NCI-H345 treated with DMSO at 0.1 percent for 48 hours (cell line): ENCODE results near the gene CPLANE1.
A peak's percentile ranks its signal among the peaks of the same experiment; 100 is the strongest.
"Not testable (repeated sequence)": the region's sequence is repeated elsewhere in the genome, so short reads cannot be mapped to it uniquely, and the experiment has no call there.

Experiments
- DNase-seq: peaks from one replicate; lab custom pipeline; 2025; ENCODE audit not compliant: unreplicated experiment; lab: John Stamatoyannopoulos, UW

The CPLANE1 gene

DNA sequence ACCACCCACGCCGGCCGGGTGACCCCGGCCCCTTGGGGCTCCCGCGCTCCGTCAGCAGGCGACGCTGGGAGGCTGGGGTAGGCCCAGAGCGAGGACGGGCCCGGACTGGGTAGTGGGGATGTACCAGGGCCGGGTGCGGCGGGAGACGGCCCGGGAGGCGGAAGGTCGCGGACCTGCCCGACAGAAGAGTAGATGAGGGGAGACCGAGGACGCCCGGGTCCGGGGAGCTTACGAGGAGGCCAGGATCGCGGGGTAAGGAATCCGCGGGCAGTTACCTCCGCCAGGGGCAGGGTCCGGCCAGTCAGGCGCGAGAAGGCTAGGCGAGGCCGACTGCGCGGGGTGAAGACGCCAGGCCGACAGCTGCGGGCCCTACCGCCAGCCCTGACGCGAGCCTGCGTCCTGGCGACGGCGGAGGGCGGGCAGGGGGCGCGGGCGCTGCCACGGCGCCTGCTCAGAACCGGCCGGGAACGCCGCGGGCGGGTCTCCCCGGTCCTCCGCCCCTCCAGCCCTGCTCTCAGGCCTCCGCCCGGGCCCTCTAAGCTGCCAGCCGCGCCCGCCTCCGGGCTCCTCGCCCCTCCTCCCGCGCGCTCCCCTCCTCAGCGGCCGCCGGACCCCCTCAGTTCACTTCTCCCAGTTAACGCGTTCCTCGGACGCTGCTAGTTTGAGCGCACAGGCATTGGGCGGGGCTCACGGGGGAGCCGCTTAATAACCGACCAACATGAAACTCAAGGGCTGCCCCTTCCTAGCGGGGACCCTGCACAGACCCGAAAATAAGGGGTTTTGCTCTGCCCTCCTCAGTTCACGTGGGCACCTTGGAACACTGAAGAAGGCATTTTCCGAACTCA is at the start of gene CPLANE1:
Gene CPLANE1 (minus strand): TSS at position 407 of the 845 bp plus-strand sequence. CDS start 1,678 bp downstream, outside the sequence.
- peak; percentile 47 for DNase-seq

DNA sequence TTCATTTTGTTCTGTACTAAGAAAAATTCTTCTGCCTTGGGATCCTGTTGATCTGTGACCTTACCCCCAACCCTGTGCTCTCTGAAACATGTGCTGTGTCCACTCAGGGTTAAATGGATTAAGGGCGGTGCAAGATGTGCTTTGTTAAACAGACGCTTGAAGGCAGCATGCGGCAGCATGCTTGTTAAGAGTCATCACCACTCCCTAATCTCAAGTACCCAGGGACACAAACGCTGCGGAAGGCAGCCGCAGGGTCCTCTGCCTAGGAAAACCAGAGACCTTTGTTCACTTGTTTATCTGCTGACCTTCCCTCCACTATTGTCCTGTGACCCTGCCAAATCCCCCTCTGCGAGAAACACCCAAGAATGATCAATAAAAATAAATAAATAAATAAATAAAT is 47.1 kb upstream of the CPLANE1 start:
- DNase-seq: not testable (repeated sequence)

DNA sequence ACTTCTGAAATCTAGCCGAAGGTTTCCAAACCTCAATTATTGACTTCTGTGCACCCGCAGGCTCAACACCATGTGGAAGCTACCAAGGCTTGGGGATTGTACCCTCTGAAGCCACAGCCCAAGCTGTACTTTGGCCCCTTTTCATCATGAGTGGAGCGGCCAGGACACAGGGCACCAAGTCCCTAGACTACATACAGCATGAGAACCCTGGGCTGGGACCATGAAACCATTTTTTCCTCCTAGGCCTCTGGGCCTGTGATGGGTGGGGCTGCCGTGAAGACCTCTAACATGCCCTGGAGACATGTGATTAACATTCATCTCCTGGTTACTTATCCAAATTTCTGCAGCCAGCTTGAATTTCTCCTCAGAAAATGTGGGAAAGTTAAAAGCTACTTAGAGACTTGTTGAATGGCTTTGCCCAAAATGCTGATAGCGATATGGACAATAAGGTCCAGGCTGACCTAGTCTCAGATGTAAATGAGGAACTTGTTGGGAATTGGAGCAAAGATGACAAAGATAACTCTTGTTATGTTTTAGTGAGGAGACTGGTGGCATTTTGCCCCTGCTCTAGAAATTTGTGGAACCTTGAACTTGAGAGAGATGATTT is 34.1 kb upstream of the CPLANE1 start:
- DNase-seq: no peak

DNA sequence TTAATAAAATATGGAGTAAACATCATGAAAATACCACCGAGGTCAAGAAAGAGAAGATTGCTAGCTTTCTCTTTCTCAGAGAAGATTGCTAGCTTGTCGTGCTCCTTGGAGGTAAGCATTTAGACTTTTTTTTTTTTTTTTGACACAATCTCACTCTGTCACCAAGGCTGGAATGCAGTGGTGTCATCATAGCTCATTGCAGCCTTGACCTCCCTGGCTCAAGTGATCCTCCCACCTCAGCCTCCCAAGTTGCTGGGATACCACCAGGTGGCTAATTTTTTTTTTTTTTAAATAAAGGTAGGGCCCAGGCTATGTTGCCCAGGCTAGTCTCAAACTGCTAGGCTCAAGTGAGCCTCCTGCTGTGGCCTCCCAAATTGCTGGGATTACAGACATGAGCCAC is 26.3 kb upstream of the CPLANE1 start:
- DNase-seq: no peak

DNA sequence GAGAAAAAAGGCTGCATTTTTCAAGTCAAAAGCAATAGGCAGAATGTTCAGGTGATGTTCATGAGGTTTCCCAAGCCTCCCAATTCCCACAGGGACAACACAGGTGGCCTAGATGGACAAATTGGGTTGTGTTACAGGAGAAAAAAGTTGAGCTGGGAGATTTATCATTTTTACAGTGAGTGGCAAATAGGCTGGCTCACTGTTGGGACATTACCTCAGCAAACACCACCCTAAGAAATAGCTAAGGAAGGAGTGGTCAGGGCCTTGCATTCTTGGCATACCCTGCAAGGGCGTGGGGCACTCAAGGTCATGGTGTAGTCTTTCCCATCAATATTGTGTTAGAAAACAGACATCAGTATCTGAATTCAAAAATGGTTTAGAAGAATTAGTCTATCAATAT is 23.3 kb upstream of the CPLANE1 start:
- DNase-seq: no peak

DNA sequence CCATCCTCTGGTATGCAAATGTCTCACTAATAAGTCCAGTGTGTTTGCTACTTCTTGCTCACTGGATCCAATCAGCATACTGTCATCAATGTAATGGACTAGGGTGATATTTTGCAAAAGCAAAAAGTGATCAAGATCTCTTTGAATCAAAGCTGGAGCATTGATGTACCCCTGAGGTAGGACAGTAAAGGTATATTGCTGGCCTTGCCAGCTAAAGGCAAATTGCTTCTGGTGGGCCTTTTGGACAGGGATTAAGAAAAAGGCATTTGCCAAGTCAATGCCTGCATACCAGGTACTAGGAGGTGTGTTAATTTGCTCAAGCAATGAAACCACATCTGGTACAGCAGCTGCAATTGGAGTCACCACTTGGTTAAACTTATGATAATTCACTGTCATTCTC is 18.9 kb upstream of the CPLANE1 start:
- not testable (repeated sequence) for DNase-seq

DNA sequence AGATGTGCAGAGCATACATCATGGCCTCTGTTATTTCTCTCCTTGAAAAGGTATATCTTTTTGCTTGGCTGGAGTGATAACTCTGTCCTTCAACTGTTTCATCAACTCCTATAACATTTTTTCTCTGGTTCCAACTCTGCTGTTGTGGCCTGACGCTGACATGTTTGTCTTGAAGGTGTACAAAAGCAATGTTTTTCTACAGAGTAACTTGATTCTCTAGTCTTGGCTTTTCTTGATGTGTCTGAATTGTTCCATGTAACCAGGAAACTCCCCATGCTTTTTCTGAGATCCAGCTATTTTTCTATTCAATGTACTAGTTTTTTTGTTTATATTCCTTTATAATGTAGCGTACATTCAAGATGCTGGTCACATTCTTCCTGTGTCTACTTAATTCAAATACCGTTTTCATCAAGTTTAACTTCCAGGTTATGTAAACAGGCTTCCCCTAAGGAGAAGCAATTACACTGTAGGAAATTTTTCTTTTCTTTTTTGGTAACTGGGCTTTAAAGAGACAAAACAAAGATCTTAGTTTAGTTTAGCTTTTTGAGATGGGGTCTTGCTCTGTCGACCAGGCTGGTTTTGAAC is 6.7 kb upstream of the CPLANE1 start:
- no peak for DNase-seq

DNA sequence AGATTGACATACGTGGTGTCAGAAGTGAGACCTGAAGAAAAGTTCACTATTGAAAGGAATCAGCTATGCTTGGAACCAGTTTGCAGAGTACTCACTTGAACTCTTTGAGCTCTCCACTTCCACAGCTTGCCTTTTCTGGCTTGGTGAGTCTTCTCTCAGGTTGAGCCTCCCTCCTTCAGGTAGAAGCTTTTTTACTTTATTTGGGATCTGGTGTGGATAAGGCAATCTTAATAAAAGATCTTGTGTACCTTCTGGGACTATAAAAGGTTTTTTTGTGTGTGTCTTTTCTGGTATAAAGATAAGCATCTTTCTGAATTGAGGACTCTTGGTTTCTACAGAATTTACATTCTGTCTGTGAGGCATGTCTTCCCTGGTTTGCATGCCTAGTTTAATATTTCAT is 5.4 kb upstream of the CPLANE1 start:
- no peak for DNase-seq

DNA sequence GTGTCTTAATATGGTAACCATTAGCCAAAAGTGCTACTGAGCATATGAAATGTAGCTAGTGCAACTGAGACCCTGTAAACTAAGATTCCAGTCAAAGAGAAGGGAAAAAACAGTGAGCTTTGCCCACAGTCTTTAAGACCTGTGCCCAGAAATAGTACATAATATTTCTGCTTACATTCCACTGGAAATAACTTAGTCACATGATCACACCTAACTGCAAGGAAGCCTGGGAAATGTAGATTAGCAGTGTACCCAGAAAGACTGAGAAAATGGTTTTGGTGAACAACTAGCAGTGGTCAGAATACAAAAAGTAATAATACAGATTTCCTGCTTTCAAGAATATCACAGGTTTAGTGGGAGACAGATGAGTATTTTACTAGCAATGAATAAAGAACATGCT is 2.5 kb upstream of the CPLANE1 start:
- no peak for DNase-seq

DNA sequence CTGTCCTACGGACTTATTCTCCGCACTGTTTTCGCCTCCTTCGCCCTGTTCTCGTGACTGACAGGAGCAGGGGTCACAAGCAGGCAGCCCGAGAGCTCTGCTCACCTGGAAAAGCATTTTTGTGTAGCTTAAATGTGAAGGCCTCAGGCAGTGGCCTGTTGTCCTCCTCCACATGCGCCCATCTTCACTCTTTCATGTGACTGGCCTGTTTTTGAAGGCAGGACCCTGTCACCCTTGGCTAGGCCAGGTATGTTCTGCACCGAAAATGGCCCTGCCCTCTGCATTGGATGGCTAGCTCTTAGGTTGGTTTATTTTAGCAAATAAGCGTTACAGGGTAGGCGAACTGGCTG is 614 bp upstream of the CPLANE1 start:
- DNase-seq: no peak

DNA sequence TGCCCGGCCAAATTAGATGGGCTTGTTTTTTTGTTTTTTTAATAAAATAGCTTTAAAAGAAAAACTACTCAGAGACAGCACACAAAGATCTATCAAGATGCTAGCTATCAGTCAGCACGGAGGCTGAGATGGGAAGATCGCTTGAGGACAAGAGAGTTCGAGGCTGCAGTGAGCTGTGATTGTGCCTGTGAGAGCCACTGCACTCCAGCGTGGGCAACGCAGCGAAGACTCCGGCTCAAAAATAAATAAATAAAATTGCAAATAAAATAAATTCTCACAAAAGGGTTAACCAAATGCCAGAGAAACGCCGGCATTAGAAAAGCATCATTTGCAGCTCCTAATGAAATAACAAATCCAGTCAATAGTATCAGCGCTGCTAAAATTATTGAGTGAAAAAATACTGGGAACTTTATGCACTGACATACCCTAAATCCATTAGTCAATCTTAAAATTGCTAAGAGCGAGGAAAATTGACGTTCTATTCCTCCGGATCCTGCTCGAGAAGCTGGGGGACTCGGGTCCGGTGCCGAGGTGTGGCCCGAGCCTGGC is 681 bp downstream of the CPLANE1 start:
- no peak for DNase-seq

DNA sequence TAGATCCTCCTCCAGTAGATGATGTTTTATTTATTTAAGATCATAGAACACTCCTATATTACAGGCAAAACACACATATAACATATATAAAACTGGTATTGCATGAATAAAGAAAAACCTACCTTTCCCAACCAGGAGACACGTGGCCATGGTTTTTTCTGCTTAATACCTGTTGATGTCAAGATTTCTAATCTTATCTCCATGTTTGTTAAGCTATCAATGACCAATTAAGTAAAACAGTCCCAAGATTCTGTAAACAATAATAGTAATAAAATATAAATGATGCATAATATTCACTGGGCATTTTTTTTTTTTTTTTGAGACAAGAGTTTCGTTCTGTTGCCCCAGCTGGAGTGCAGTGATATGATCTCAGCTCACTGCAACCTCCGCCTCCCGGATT is 1.7 kb downstream of the CPLANE1 start:
- no peak for DNase-seq

DNA sequence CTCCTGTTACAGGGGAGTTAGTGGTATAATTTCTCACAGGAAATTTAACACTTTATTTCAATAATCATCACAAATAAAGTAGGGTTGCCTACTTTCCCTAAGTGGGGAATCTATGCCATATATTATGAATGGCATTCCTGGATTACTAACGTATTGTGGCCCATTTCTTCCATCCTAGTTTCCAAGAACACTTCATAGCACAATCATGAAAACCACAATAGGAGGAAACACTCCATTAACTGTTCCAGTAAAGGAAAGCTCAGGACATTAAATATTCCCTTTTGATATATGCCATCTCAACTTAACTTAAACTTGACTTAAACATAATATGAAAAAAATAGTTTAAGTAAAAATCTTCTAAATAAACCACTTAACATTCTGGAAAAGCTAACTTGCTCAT is 2.1 kb downstream of the CPLANE1 start:
- DNase-seq: no peak

DNA sequence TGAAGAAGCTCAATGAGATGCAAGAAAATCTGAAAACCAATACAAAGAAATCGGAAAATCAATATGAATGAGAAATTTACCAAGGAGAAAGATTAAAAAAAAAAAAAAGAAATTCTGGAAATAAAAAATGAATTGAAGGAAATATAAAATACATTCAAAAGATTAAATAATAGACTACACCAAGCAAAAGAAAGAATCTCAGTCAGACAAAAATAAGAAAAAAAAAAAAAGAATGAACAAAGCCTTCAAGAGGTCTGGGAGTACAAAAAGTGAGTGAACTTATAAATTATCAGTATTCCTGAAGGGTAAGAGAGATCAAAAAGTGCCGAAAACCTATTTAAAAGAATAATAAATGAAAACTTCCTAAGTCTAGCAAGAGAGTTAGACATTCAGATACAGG is 14.9 kb downstream of the CPLANE1 start:
- DNase-seq: no peak

DNA sequence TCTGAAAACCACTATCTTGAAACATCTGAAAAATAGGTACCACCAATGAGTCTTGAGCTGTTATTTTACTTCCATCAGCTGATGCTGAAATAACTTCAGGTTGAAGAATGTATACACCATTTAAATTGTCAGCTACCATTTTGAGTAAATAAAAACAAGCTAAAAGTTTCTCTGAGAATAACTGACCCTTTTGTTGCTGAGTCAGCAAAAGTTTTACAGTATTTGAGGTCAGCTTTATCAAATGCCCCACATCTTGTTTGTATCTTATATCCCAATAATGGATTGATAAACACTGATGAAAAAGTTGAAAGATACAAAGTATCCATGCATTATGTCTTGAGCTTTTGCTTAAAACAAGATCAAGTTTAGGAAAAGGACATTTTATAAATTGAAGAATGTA is 22.8 kb downstream of the CPLANE1 start:
- DNase-seq: no peak

DNA sequence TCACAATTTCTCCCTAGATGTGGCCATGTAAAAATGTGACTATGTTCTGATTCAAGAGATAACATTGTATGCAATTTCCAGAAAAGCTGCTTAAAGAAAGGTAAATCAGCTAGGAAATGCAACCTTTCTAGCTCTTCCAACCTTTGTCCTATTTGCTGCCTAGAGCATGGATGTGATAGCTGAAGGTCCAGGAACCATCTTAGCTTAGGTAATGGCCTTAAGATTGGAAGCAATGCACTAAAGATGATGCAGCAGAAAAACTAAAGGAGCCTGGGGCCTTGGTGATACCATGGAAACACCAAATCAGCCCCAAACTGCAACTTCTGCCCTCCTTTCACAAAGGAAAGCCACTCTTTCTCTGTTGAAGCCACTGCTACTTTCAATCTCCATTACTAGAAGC is 27.0 kb downstream of the CPLANE1 start:
- no peak for DNase-seq

DNA sequence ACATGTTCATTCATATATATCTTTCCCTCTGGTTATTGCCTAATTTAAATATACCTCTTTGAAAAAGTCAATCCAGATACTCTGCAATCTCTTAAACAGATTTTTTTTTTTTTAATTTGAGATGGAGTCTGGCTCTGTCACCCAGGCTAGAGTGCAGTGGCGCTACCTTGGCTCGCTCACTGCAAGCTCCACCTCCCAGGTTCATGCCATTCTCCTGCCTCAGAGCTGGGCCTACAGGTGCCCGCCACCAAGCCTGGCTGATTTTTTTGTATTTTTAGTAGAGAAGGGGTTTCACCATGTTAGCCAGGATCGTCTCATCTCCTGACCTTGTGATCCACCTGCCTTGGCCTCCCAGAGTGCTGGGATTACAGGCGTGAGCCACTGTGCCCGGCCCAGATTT is 28.8 kb downstream of the CPLANE1 start:
- DNase-seq: not testable (repeated sequence)

DNA sequence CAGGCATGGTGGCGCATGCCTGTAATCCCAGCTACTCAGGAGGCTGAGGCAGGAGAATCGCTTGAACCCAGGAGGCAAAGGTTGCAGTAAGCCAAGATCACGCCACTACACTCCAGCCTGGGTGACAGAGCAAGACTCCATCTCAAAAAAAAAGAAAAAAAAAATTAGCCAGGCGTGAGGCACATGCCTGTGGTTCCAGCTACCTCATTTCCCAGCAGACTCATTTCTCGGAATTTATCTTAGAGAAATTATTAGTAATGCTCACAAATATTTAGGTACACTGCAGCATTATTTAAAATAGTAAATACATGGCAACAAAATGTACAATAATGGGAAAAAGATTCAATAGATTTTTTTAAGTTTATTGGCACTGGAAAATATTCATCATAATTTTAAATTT is 29.8 kb downstream of the CPLANE1 start:
- DNase-seq: not testable (repeated sequence)

DNA sequence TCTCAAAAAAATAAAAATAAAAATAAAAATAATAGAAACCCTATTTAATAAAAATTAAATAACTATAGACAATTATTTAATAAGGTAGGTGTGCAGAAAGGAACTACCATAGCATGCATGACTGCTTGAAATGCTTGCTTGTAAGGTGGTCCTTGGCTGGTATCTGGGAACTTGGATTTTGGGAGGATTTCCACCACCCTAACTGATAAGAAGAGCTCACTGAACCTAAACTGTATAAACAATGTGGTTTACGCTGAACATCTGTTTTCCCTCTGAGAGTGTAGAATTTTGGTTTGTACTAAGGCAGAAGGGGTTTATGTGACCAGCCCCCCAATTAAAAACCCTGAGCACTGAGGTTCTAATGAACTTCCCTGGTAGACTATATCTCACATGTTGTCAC is 31.2 kb downstream of the CPLANE1 start:
- DNase-seq: no peak

DNA sequence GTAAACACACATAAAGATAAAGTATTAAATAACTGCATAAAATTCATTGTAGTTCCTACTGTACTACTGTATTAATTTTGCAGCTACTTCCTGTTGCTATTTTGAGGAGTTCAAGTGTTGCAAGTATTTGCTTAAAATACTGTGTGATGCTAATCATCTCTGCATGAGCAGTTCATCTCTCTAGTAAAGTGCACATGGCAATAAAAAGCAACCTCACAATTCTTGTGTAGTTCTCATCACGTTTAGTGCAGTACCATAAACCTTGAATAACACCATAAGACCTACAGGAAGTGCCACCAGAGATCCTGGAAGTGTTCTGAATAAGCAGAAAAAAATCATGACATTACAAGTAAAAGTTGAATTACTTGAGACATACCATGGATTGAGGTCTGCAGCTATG is 34.6 kb downstream of the CPLANE1 start:
- DNase-seq: no peak

DNA sequence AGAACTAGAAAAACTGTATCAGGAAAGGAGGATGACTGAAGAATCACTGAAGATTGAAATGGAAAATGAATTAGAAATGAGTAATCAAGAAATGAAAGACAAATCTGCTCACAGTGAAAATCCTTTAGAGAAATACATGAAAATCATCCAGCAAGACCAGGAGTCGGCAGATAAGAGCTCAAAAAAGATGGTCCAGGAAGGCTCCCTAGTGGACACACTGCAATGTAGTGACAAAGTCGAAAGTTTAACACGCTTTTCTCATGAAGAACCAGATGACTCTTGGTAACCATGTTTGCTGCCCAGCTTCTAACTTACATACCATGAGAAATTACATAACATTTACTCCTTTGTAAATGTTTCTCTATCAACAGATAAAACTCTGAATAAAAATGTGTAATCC is 37.1 kb downstream of the CPLANE1 start:
- DNase-seq: no peak

DNA sequence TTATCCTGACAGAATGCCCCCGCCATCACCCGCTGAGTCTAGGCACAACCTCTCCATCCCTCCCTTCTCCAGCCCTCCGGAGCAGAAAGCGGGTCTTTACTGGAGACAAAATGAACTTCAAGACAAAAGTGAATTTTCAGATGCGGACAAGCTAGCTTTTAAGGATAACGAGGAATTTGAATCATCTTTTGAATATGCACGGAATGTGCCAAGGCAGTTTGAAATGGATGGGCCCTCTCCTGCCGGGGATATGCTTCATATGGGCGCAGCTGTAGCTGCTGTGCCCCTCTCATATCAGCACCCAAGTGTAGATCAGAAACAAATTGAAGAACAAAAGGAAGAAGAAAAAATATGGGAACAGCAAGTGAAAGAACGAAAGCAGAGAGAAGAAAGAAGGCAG is 37.5 kb downstream of the CPLANE1 start:
- no peak for DNase-seq
